ENCODE data around the gene CDK5R2. TPM values are rescaled to one million over a fixed set of nuclear protein-coding genes. Genes with fewer than 3 reads are reported as not detected.

The CDK5R2 gene
- total and polyA plus RNA-seq, 2 of the 13 experiments (the other 11 are each of a cell fraction or from before 2014, with no cell fraction given), result not detected

GRCh38 chr2:219001577-219002394, 42.3 kb downstream of the CDK5R2 start (continued):
- no peak; the same call in 1 of the 2 replicates for TF ChIP-seq ZNF280B (CRISPR knock-in tag; IDR thresholded peaks at IDR 0.05; ENCODE audit: borderline replicate concordance)
- no peak for TF ChIP-seq MBNL3 (CRISPR knock-in tag; conservative IDR thresholded peaks at IDR 0.05)
- no peak; the same call in 1 of the 2 replicates for TF ChIP-seq ZNF776 (CRISPR knock-in tag; IDR thresholded peaks at IDR 0.05)
- peak; percentile 70 for TF ChIP-seq ZMYM3 (CRISPR knock-in tag; IDR thresholded peaks at IDR 0.05)
- 0 out of 2 replicates have a peak, but pooled peaks have one; percentile 42 for TF ChIP-seq SMAD9 (CRISPR knock-in tag; IDR thresholded peaks at IDR 0.05)
- TF ChIP-seq CHD4 (IDR thresholded peaks at IDR 0.05; ENCODE audit: borderline replicate concordance, low read length), result no peak
- 0 out of 2 replicates have a peak, but pooled peaks have one; percentile 76 for TF ChIP-seq MTERF4 (CRISPR knock-in tag; IDR thresholded peaks at IDR 0.05)
- TF ChIP-seq ZNF124 (CRISPR knock-in tag; IDR thresholded peaks at IDR 0.05), result 0 out of 2 replicates have a peak, but pooled peaks have one; percentile 17
- no peak for TF ChIP-seq ZBTB25 (CRISPR knock-in tag; IDR thresholded peaks at IDR 0.05)
- peak; percentile 42; the same call in 1 of the 2 replicates for TF ChIP-seq ZNF205 (CRISPR knock-in tag; IDR thresholded peaks at IDR 0.05)
- TF ChIP-seq ZNF713 (CRISPR knock-in tag; IDR thresholded peaks at IDR 0.05), result no peak
- TF ChIP-seq SKIL (CRISPR knock-in tag; IDR thresholded peaks at IDR 0.05; ENCODE audit: borderline replicate concordance), result peak; percentile 94
- TF ChIP-seq ZNF562 (CRISPR knock-in tag; IDR thresholded peaks at IDR 0.05; ENCODE audit: borderline replicate concordance), result no peak
- no peak; the same call in 1 of the 2 replicates for TF ChIP-seq ZNF512 (CRISPR knock-in tag; IDR thresholded peaks at IDR 0.05)
- TF ChIP-seq MBD4 (IDR thresholded peaks at IDR 0.05; ENCODE audit: borderline replicate concordance, low read length), result no peak
- TF ChIP-seq NFYB (CRISPR knock-in tag; IDR thresholded peaks at IDR 0.05), result no peak
- no peak for TF ChIP-seq ETV6 (CRISPR knock-in tag; conservative IDR thresholded peaks at IDR 0.05)
- TF ChIP-seq NFIB (CRISPR knock-in tag; IDR thresholded peaks at IDR 0.05; ENCODE audit: borderline replicate concordance), result no peak
- TF ChIP-seq MTA1 (CRISPR knock-in tag; IDR thresholded peaks at IDR 0.05; ENCODE audit: borderline replicate concordance), result peak; percentile 43; the same call in 1 of the 2 replicates
- TF ChIP-seq ZSCAN21 (CRISPR knock-in tag; IDR thresholded peaks at IDR 0.05; ENCODE audit: borderline replicate concordance), result peak; percentile 87; the same call in 1 of the 2 replicates
